NCI-H2029 treated with DMSO at 0.1 percent for 48 hours (cell line): ENCODE data around the gene MACO1.
"Not testable (repeated sequence)": the region's sequence is repeated elsewhere in the genome, so short reads cannot be mapped to it uniquely, and the experiment has no call there.

Experiments
- DNase-seq: peaks from one replicate; lab custom pipeline; 2025; lab: John Stamatoyannopoulos, UW

Gene MACO1

GRCh38 chr1:25423206-25423605 is 7.5 kb upstream of the MACO1 start:
- DNase-seq: not testable (repeated sequence)

DNA sequence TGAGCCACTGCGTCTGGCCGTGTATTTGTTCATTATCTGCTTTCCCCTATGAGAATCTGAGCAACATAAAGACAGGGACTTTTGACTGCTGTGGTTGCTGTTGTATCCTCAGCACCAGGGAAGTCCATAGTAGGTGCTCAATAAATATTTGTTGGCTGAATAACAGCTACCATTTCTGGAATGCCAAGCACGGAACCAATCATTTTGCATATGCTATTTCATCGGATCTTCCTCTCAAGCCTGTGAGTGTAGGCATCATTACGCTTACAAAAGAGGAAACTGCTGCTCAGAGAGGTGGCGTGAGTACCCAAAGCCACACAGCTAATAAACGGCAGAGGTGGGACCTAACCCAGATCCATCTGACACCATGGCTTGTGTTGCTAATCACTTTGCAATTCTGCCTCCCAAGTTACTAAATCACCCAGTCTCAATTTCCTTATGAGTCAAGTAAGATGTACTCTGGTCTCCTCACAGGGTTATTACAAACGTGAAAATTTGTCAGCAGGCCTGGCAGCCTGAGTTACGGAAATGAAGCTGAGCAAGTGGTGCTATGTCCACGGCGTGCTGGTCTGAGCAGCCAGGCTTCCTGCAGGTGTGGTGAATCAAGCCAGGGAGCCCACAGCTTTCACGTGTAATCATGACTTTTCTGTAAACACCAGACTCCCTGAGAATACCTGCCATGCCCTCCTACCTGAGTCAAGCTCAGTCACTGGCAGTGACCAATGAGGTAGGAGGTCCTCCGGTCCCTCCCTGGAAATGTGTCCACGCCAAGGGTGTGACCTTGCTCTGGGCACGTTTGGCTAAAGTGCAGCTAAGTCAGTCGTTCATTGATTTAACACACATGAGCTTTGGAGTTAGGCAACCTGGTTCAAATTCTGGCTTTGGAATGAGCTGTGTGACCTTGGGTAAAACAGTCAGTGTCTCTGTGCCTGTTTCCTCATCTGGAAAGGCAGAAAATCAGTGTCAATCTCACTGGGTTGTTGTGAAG is 5.3 kb upstream of the MACO1 start:
- no peak for DNase-seq

- DNase-seq: no peak
Measured at GRCh38 chr1:25427696-25428095, 3.0 kb upstream of the MACO1 start.

- no peak for DNase-seq
Measured at GRCh38 chr1:25428475-25429166, 2.1 kb upstream of the MACO1 start.

GRCh38 chr1:25430967-25431881 is 527 bp downstream of the MACO1 start:
- no peak for DNase-seq

DNA sequence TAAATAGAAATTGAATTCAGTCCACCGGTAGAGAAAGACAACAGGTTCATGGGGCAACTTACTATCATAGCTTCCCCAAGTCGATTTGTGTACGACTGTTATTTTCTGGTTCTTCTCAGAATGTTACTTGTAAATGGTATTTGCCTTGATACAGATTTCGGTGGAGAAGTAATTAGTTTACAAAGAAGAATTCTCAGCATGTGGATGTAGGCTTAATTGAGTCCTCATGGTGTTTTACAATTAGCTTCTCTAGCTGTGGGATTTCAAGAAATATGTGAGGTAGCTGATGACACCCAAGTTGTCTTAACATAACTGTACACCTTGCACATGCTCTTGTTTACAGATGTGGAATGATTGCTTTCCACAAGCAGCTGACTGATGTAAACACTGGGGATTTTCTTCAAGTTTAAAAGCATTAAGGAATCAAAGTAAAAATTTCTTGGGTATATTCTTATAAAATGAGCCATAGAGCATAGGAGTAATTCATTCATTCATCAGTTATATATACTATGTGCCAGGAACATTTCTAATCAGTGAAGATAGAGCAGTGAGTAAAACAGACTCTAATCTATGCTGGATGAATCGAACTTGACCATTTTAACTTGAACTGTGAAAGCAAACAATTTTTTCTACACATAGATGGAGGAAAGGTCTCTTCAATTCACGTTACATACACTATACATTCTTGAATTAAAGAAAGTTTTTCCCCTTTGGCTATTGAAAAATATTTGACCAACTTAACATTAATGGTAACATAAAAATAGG is 1.4 kb downstream of the MACO1 start:
- no peak for DNase-seq

- DNase-seq: no peak
Measured at GRCh38 chr1:25432749-25433388, 2.2 kb downstream of the MACO1 start.

DNA sequence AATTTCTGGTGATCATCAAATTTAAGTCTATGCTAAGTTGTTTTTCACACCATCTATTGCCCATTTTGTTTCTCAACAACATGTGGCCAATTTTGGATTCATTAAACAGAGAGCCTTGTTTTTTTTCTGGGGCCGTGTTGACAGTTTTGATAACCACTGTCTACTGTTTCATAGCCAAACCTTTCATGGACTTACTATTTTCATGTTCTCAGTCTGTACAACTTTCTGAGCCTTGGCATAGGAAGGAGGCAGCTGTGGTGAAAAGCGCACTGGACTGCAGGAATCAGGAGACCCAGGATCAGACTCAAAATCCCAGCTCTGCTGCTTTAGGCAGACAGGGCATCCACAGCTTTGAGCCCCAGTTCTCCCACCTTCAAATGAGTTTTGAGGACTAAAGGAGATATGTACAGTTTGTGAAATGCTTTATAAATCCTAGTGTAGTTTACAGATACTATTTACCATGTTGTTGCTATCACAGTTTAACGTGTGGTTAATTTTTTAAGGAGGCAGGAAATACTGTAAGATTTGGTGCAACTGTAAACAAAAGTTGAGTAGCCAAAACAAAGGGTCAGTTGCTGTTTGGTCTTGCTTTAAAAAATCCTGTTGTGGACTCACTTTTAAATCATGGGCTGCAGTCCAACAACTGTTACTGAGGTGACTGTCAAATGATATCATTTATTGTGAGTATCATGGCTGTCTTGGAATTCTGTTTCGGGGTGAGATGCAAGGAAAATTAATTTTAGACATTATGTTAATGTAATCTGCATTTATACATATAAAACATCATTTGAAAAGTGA is 2.9 kb downstream of the MACO1 start:
- no peak for DNase-seq

- DNase-seq: no peak
Measured at GRCh38 chr1:25435397-25436108, 4.9 kb downstream of the MACO1 start.

GRCh38 chr1:25437672-25438071 is 7.0 kb downstream of the MACO1 start:
- no peak for DNase-seq

- no peak for DNase-seq
Measured at GRCh38 chr1:25439287-25439686, 8.6 kb downstream of the MACO1 start.

GRCh38 chr1:25442178-25442577 is 11.5 kb downstream of the MACO1 start:
- no peak for DNase-seq

GRCh38 chr1:25443030-25443699 is 12.5 kb downstream of the MACO1 start:
- no peak for DNase-seq

- not testable (repeated sequence) for DNase-seq
Measured at GRCh38 chr1:25444604-25445003, 13.9 kb downstream of the MACO1 start.

GRCh38 chr1:25445993-25446538 is 15.4 kb downstream of the MACO1 start:
- no peak for DNase-seq

GRCh38 chr1:25447547-25447946 is 16.9 kb downstream of the MACO1 start:
- DNase-seq: no peak

DNA sequence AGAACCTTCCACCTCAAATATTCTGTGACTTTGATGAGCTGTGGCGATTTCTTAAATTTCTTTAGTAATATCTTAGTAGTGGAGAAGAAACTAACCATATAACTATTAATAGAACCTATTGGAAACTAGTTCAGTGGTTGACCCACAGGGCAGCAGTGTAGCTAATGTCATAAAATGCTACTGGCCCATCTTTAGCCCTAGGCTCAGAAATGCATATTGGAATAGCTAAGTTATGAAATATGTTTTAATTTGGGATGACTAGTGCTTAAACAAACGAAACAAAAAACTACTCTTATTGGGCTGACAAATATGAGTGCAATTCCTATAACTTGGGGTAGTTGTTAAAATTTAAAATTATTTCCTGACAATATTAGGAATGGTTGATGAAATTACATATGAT is 20.2 kb downstream of the MACO1 start:
- no peak for DNase-seq

DNA sequence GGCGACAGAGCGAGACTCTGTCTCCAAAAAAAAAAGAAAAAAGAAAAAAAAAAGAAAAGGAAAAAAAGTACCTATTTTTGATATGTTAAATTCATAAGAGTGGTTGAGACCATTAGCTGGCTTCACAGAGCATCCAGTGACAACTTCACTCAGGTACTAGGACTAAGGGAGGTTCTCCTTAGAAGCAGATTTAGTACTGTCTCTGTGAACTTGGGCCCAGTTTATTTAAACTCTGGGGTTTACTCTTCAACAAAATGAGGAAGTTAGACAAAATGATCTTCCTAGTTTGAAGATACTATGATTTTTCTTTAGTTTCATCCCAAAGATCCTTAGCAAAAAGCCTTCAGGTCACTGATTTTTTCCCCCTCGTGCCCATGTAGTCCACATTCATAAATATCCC is 21.2 kb downstream of the MACO1 start:
- DNase-seq: no peak
